ENCODE measurements around the gene PDHX.

- TF ChIP-seq REST (IDR thresholded peaks at IDR 0.05), result no peak
- no peak for TF ChIP-seq CTCF (IDR thresholded peaks at IDR 0.05; ENCODE audit: low read depth, low read length, missing input control)
- no peak for TF ChIP-seq SP1 (IDR thresholded peaks at IDR 0.05)
- TF ChIP-seq RAD21 (IDR thresholded peaks at IDR 0.05), result no peak
- no peak for TF ChIP-seq ZBTB33 (IDR thresholded peaks at IDR 0.05)
- TF ChIP-seq HNF4A (conservative IDR thresholded peaks at IDR 0.05), result no peak
- TF ChIP-seq MAX (IDR thresholded peaks at IDR 0.05), result no peak
- no peak for TF ChIP-seq TAF1 (conservative IDR thresholded peaks at IDR 0.05)
- no peak for TF ChIP-seq YY1 (IDR thresholded peaks at IDR 0.05)
- no peak for TF ChIP-seq EGR1 (IDR thresholded peaks at IDR 0.05; ENCODE audit: low read depth in 2 of 2)
- TF ChIP-seq RXRA (IDR thresholded peaks at IDR 0.05), result no peak
- no peak for TF ChIP-seq GABPA (IDR thresholded peaks at IDR 0.05 in 1 of 2, conservative IDR thresholded peaks at IDR 0.05 in 1 of 2)
- no peak for TF ChIP-seq FOXA1 (IDR thresholded peaks at IDR 0.05)
- TF ChIP-seq ATF3 (IDR thresholded peaks at IDR 0.05), result no peak
These were observed 68.1 kb downstream of the PDHX start for GRCh38 chr11:34984514-34984913.
